Left renal pelvis (tissue), 4 donors: ENCODE data around the gene ZDHHC24. TPM values are rescaled to one million over a fixed set of nuclear protein-coding genes. Genes with fewer than 3 reads are reported as not detected.

ENCODE experiments used
- DNase-seq, 4 donors: peaks; one replicate each; pipeline ENCODE4 v3.0.0-alpha.2; 2013; ENCODE audit warnings: low read depth in 4 of 4, low spot score in 3 of 4
- polyA plus RNA-seq, 4 donors: library from polyadenylated mRNA; unstranded; fragments of 120-200 nt; gene quantifications; one replicate each; pipeline ENCODE4 v1.2.1, GENCODE V29; 2013; ENCODE audit not compliant: insufficient read length in 4 of 4

ZDHHC24 gene
- polyA plus RNA-seq, 4 donors = 5.9 to 9.8 (median 7.5) TPM

DNA sequence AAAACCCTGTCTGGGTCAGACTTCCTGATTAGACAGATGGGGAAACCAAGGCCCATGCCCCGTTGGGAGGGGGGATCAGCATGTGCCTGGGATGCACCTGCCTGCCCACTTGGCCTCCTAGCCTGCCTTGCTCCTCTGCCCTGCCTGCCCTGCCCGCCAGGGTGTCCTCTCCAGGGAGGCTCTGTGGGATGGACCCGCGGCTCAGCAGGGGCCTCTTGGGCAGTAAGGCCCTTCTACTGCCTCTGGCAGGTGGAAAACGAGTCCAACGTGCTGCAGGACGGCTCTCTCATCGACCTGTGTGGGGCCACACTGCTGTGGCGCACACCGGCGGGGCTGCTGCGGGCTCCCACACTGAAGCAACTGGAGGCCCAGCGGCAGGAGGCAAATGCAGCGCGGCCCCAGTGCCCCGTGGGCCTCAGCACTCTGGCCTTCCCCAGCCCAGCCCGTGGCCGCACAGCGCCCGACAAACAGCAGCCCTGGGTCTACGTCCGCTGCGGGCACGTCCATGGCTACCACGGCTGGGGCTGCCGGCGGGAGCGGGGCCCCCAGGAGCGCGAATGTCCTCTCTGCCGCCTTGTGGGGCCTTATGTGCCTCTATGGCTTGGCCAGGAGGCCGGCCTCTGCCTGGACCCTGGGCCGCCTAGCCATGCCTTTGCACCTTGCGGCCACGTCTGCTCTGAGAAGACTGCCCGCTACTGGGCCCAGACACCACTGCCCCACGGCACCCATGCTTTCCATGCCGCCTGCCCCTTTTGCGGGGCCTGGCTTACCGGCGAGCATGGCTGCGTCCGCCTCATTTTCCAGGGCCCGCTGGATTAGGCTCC lies 70.3 kb downstream of the ZDHHC24 start:
- DNase-seq = no peak

DNA sequence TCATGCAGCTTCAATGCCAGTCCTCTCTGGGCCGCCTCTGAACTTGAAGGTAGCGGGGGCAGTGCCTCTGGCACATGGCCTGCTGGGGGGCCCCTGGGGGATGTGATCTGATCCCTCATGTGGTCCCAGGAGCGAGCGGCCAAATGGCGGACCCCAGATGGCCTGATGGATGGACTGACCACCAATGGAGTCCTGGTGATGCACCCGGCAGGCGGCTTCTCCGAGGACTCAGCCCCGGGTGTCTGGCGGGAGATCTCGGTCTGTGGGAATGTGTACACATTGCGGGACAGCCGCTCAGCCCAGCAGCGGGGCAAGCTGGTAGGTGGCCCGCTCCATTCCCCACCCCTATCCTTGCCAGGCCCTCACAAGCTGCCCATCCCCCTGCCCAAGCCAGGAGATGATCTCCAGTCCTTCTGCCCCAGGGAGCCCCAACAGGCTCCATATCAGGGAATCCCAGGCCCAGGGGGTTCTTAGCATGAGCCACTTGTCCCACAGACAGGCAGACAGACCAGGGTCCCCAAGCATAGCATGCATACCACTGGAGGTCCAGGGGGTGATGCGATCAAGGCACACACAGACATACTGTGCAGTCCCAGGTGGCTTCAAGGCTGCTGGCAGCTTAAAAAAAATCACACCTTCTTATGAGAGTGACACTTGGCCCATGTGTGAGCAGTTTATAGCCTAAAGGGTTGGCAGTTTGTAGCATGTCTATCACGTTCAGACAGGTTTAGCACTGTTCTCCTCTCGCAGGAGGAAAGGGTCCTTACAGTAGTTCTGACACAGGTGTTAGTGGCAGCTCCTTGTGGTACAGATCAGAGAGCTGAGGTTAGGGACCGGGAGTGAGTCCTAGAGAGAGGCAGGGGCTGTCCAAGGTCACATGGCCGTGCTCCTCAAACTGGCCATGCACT lies 72.0 kb downstream of the ZDHHC24 start:
- DNase-seq = no peak

DNA sequence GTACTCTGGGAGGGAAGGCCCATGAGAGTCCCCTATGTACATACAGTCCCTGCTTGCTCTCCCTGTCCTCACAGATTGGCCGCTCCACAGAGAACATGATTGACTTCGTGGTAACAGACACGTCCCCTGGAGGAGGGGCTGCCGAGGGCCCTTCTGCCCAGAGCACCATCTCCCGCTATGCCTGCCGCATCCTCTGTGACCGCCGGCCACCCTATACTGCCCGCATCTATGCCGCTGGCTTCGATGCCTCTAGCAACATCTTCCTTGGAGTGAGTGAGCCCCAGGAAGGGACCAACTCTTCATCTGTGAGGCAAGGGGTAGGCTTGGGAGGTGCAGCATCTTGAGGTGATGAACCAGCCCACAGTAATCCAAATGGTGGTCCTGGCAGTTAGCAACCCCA lies 72.7 kb downstream of the ZDHHC24 start:
- DNase-seq = no peak

DNA sequence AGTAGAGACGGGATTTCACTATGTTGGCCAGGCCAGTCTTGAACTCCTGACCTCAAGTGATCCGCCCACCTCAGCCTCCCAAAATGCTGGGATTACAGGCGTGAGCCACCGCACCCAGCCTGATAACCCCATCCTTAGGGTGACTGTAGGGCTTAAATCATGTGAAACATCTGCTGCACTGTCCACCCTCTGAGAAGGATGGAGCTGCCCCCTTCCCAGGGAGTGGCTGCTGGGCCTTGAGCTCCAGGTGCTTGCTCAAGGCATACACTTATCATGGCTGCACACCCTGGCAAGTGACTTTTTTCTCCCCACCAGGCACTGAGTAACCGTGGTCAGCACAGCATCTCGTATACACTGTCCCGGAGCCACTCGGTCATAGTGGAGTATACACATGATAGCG lies 73.8 kb downstream of the ZDHHC24 start:
- DNase-seq = no peak

DNA sequence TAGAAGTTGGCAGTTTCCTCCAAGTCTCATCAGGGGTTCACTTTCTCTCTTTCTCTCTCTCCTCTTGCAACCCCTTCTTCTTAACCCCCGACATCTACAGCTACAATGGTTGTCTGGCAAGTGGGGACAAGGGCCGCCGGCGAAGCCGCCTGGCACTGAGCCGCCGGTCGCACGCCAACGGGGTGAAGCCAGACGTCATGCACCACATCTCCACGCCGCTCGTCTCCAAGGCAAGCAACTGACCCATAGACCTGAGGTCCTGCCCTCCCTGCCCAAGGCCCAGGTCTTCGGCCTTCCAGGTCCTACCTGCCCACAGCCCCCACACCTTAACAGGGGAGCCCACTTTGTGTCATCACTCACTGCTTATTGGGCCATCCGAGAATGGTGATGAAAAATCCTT lies 74.7 kb downstream of the ZDHHC24 start:
- DNase-seq = no peak

Other genes starting within 250 kb of the ZDHHC24 start
- 100 to 1,000 TPM in 1 of 4 donors, 10 to 100 TPM in 3; 66.3 to 240 (median 72.3) TPM for gene CD248, start 229.0 kb downstream of the ZDHHC24 start, polyA plus RNA-seq
- gene RIN1, start 209.6 kb downstream of the ZDHHC24 start, polyA plus RNA-seq = 1 to 10 TPM; 1.7 to 3.7 (median 2.5) TPM
- gene BRMS1, start 200.9 kb downstream of the ZDHHC24 start, polyA plus RNA-seq = 10 to 100 TPM; 15.3 to 36.1 (median 29.9) TPM
- 10 to 100 TPM; 49.2 to 53.2 (median 50.5) TPM for gene B4GAT1, start 198.4 kb downstream of the ZDHHC24 start, polyA plus RNA-seq
- 10 to 100 TPM in 3 of 4 donors, 1 to 10 TPM in 1; 2.8 to 29.9 (median 17.9) TPM for gene SLC29A2, start 174.3 kb downstream of the ZDHHC24 start, polyA plus RNA-seq
- under 1 TPM; 0.19 to 0.57 (median 0.42) TPM for gene NPAS4, start 125.0 kb downstream of the ZDHHC24 start, polyA plus RNA-seq
- 10 to 100 TPM; 56.8 to 82.2 (median 72.2) TPM for gene MRPL11, start 107.2 kb downstream of the ZDHHC24 start, polyA plus RNA-seq
- gene PELI3, start 79.1 kb downstream of the ZDHHC24 start, polyA plus RNA-seq = 1 to 10 TPM; 4.8 to 6.9 (median 6.1) TPM
- 10 to 100 TPM in 3 of 4 donors, 1 to 10 TPM in 1; 7.7 to 22.6 (median 20.6) TPM for gene DPP3, start 65.6 kb downstream of the ZDHHC24 start, polyA plus RNA-seq
- 10 to 100 TPM; 36.5 to 96.9 (median 70.8) TPM for gene BBS1, start 35.4 kb downstream of the ZDHHC24 start, polyA plus RNA-seq
- under 1 TPM; 0.27 to 0.52 (median 0.48) TPM for gene ACTN3, start 855 bp upstream of the ZDHHC24 start, polyA plus RNA-seq
- 100 to 1,000 TPM in 3 of 4 donors, 10 to 100 TPM in 1; 93.0 to 112 (median 104) TPM for gene CTSF, start 22.6 kb upstream of the ZDHHC24 start, polyA plus RNA-seq
- gene CCDC87, start 47.0 kb upstream of the ZDHHC24 start, polyA plus RNA-seq = under 1 TPM; 0.23 to 0.50 (median 0.28) TPM
- gene CCS, start 47.1 kb upstream of the ZDHHC24 start, polyA plus RNA-seq = 10 to 100 TPM; 41.5 to 77.0 (median 48.4) TPM
- gene RBM14, start 70.6 kb upstream of the ZDHHC24 start, polyA plus RNA-seq = 10 to 100 TPM; 50.9 to 94.3 (median 64.1) TPM
- gene RBM4, start 92.7 kb upstream of the ZDHHC24 start, polyA plus RNA-seq = 100 to 1,000 TPM; 173 to 257 (median 252) TPM
- 10 to 100 TPM; 63.3 to 81.4 (median 63.9) TPM for gene RBM4B, start 131.8 kb upstream of the ZDHHC24 start, polyA plus RNA-seq
- gene SPTBN2, start 183.2 kb upstream of the ZDHHC24 start, polyA plus RNA-seq = 10 to 100 TPM in 3 of 4 donors, 1 to 10 TPM in 1; 9.2 to 75.2 (median 50.7) TPM